Left lung (tissue), 10 donors: ENCODE results near the gene PASK. TPM values are rescaled to one million over a fixed set of nuclear protein-coding genes. Genes with fewer than 3 reads are reported as not detected.
A peak's percentile ranks its signal among the peaks of the same experiment; 100 is the strongest.

ENCODE experiments used
- ATAC-seq: fragments of 200-7000 bp; cut with Tn5 transposase; one replicate; pipeline ENCODE4 v1.9.1; 2020; ENCODE audit warnings: moderate library complexity
- DNase-seq, 4 donors: peaks; one replicate each; pipeline ENCODE4 v3.0.0-alpha.2; 2013 to 2020
- H3K27ac ChIP-seq, 2 donors: fragments of 200-600 bp; sonication (generic) in 1 of 2; one replicate each; pipeline versions ENCODE4 v1.5.0 to v1.8.0; 2020 to 2021
- H3K27me3 ChIP-seq, 2 donors: fragments of 200-600 bp; sonication (generic) in 1 of 2; one replicate each; pipeline versions ENCODE4 v1.5.0 to v1.8.0; 2020 to 2021
- H3K36me3 ChIP-seq, 2 donors: fragments of 200-600 bp; sonication (generic) in 1 of 2; one replicate each; pipeline versions ENCODE4 v1.5.0 to v1.8.0; 2020 to 2021
- H3K4me1 ChIP-seq, 2 donors: fragments of 200-600 bp; one replicate each; pipeline ENCODE4 v1.8.0; 2021
- H3K4me3 ChIP-seq, 2 donors: fragments of 200-600 bp; sonication (generic) in 1 of 2; one replicate each; pipeline versions ENCODE4 v1.5.0 to v1.8.0; 2020 to 2021; ENCODE audit warnings: mild to moderate bottlenecking in 1 of 2
- H3K9me3 ChIP-seq, 2 donors: fragments of 200-600 bp; sonication (generic) in 1 of 2; one replicate each; pipeline versions ENCODE4 v1.5.0 to v1.8.0; 2020 to 2021
- intact Hi-C, 2 donors: fragments of 100-400 bp; cut with DNase I; formaldehyde crosslinking; loops; one replicate each; pipeline versions ENCODE4 v1.11.2 to v1.14.2; 2022
- polyA plus RNA-seq, 6 donors: library from polyadenylated mRNA; unstranded; fragments of 120-200 nt; gene quantifications; one replicate each; pipeline ENCODE4 v1.2.1, GENCODE V29; 2013; ENCODE audit not compliant: insufficient read length in 6 of 6
- total RNA-seq, 2 donors: library from RNA; stranded (reverse); fragmentation: NEBNext Ultra II Directional; extraction: Animal tissue kit (Norgen Biotek cat#: 25700); gene quantifications; one replicate each; pipeline ENCODE4 v1.2.1, GENCODE V29; 2021
- TF ChIP-seq, protein P1 (sequence below), 2 donors: fragments of 200-600 bp; sonication (generic) in 1 of 2; IDR thresholded peaks; one replicate each; pipeline versions ENCODE4 v1.5.0 to v1.8.0; 2021; ENCODE audit warnings: antibody characterized with exemption in 2 of 2
- donor health status: DM: no; HTN: yes; CAD: no.
- donor health status: DM: no; HTN: no; CAD: no.

The PASK gene
- total and polyA plus RNA-seq, 8 donors: 12.7 to 24.8 (median 21.0) TPM

DNA sequence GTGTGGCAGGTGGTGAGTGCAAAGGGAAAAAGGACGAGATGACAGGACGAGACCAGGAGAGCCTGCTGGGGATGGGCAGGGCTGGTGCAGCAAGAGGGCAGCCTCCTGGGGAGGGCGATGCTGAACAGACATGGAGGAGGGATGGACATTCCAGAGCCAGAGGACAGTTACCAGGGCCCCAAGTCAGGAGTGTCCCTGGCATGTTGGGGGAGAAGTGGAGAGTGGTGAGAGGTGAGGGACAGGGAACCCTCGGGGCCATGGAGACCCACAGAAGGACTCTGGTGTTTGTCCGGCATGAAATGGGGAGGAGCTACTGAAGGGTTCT lies 66.2 kb downstream of the PASK start:
- TF ChIP-seq, protein P1, sequence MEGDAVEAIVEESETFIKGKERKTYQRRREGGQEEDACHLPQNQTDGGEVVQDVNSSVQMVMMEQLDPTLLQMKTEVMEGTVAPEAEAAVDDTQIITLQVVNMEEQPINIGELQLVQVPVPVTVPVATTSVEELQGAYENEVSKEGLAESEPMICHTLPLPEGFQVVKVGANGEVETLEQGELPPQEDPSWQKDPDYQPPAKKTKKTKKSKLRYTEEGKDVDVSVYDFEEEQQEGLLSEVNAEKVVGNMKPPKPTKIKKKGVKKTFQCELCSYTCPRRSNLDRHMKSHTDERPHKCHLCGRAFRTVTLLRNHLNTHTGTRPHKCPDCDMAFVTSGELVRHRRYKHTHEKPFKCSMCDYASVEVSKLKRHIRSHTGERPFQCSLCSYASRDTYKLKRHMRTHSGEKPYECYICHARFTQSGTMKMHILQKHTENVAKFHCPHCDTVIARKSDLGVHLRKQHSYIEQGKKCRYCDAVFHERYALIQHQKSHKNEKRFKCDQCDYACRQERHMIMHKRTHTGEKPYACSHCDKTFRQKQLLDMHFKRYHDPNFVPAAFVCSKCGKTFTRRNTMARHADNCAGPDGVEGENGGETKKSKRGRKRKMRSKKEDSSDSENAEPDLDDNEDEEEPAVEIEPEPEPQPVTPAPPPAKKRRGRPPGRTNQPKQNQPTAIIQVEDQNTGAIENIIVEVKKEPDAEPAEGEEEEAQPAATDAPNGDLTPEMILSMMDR (IDR thresholded peaks at IDR 0.05): no peak
- DNase-seq (no peak), ATAC-seq (no peak)
- intact Hi-C loops: no loop called here
- peaks cover 0 to 29% of the 10 kb centered on the region in 2 donors for H3K36me3 ChIP-seq
- peaks cover 0 to 11% of the 10 kb centered on the region in 2 donors for H3K4me1 ChIP-seq
- H3K9me3 ChIP-seq: no peaks in the 10 kb centered on the region
- no peaks in the 10 kb centered on the region for H3K27me3 ChIP-seq
- no peak overlapping the region for H3K4me3 ChIP-seq
- no peak overlapping the region for H3K27ac ChIP-seq

- ATAC-seq (no peak), DNase-seq (no peak)
- H3K27ac ChIP-seq: no peak overlapping the region
- H3K4me3 ChIP-seq: no peak overlapping the region
- H3K9me3 ChIP-seq: no peaks in the 10 kb centered on the region
- no peaks in the 10 kb centered on the region for H3K27me3 ChIP-seq
- TF ChIP-seq, protein P1 (IDR thresholded peaks at IDR 0.05): no peak
- H3K4me1 ChIP-seq: peaks cover 0 to 11% of the 10 kb centered on the region in 2 donors
- peaks cover 0 to 23% of the 10 kb centered on the region in 2 donors for H3K36me3 ChIP-seq
- intact Hi-C loops: no loop called here
Observed at GRCh38 chr2:241082341-241083090, 66.8 kb downstream of the PASK start.

DNA sequence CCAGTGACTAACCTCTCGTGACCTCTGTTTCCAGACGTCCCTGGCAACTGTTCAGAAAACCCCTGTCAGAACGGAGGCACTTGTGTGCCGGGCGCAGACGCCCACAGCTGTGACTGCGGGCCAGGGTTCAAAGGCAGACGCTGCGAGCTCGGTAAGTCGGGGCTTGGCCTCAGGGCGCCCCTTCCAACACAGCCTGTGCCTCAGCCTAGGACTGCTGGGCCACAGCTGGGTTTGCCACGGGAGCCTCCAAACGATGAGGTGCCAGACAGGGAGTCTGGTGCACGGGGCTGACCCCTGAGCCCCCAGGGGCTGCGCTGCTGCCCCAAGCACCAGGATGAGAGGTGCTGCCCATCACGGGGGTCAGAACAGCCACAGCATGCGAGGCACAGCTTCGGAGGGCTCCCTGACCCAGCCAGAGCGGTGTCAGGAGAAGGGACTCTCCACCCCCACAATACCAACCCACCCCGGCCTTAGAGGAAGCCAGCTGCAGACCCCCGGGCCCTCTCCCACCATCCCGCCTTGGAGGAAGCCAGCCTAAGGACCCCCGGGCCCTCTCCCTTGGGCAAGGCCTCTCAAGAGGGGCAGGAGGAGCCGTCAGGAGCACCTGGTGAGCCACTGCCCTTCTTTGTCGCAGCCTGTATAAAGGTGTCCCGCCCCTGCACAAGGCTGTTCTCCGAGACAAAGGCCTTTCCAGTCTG lies 67.5 kb downstream of the PASK start:
- ATAC-seq: peak; percentile 4
- DNase-seq: no peak
- intact Hi-C loops: no loop called here
- Histone ChIP-seq H3K27me3 (no peaks in the 10 kb centered on the region), H3K9me3 (no peaks in the 10 kb centered on the region), H3K4me3 (no peak overlapping the region), H3K36me3 (peaks cover 0 to 17% of the 10 kb centered on the region in 2 donors), H3K27ac (no peak overlapping the region), H3K4me1 (peaks cover 0 to 11% of the 10 kb centered on the region in 2 donors)
- TF ChIP-seq, protein P1 (IDR thresholded peaks at IDR 0.05): no peak

DNA sequence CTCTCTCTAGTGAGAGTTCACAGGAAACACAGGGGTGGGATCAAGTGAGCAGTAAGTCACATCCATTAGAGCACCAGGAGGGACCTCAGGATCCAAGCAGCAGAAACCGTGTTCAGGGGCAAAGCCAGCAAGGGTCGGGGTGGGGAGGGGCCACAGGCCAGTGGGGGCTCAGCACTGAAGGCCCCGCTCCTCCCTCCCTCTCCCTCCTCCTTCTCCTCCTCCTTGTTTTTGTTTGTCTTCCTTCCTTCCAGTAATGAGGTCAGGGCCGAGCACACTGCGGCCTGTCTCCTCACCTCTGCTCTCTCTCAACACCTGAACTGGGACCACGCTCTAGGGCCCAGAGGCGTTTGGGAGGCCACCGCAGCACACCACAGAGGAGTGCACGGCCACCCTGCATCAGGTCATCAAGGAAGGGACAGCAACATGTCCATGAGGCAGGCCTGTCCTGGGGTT lies 68.1 kb downstream of the PASK start:
- Histone ChIP-seq H3K4me3 (no peak overlapping the region), H3K9me3 (no peaks in the 10 kb centered on the region), H3K27me3 (no peaks in the 10 kb centered on the region), H3K4me1 (peaks cover 0 to 11% of the 10 kb centered on the region in 2 donors), H3K36me3 (peaks cover 0 to 11% of the 10 kb centered on the region in 2 donors), H3K27ac (no peak overlapping the region)
- ATAC-seq: peak; percentile 5
- no peak for DNase-seq
- TF ChIP-seq, protein P1 (IDR thresholded peaks at IDR 0.05): no peak
- intact Hi-C loops: no loop called here
